Daoy (cell line): Measurements from ENCODE around the gene CDK1. TPM values are rescaled to one million over a fixed set of nuclear protein-coding genes. Genes with fewer than 3 reads are reported as not detected.

ENCODE experiments used
- DNase-seq: peaks from one replicate; pipeline ENCODE4 v3.0.0-alpha.2; 2015; ENCODE audit warnings: low read depth
- total RNA-seq: library from RNA; depleted of rRNA; stranded (reverse); fragments of >200 nt; shearing (Covaris generic); gene quantifications from 2 replicates; pipeline ENCODE4 v1.2.3, GENCODE V29; 2014; rRNA removed

CDK1 gene
- total RNA-seq, result 173 and 191 TPM in 2 replicates

DNA sequence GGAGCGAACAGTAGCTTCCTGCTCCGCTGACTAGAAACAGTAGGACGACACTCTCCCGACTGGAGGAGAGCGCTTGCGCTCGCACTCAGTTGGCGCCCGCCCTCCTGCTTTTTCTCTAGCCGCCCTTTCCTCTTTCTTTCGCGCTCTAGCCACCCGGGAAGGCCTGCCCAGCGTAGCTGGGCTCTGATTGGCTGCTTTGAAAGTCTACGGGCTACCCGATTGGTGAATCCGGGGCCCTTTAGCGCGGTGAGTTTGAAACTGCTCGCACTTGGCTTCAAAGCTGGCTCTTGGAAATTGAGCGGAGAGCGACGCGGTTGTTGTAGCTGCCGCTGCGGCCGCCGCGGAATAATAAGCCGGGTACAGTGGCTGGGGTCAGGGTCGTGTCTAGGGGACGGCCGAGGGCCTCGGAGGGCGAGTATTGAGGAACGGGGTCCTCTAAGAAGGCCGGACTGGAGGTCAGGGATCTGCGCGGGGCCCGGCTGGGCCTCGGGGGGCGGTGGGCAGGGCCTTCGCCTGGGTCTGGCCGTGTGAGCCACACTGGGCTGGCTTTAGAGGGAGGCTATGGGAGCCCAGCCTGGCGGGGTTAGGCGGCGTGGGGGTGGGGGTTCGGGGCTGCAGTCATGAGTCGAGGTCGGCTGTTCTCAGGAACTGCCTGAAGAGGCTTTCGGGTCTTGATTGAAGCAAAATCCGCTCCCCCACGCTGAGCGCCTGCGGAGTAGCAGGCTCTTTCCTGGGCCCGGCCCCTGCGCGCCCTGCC is at the start of gene CDK1:
TSS of gene CDK1 (plus strand) at position 265 of the 757 bp plus-strand sequence. CDS start 1,688 bp downstream, outside the sequence.
- DNase-seq, result peak; percentile 96

DNA sequence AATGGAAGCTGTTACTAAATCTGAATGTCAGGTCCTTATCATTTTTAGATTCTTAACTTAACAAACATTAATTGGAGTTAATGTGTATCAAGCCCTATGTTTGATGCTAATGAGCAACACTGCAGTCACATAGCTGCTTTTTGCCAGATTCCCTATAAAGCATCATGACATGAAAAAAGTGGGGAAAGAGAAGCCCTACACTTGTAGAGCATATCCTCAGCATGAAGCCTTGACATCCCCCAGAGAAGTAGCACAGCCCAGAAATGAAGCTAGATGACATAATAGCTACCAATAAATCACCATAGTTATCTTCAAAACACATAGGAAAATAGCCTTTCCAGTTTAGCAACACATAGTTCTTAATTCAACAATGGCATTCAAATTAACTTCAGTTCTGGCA is 49.2 kb upstream of the CDK1 start:
- DNase-seq, result no peak

DNA sequence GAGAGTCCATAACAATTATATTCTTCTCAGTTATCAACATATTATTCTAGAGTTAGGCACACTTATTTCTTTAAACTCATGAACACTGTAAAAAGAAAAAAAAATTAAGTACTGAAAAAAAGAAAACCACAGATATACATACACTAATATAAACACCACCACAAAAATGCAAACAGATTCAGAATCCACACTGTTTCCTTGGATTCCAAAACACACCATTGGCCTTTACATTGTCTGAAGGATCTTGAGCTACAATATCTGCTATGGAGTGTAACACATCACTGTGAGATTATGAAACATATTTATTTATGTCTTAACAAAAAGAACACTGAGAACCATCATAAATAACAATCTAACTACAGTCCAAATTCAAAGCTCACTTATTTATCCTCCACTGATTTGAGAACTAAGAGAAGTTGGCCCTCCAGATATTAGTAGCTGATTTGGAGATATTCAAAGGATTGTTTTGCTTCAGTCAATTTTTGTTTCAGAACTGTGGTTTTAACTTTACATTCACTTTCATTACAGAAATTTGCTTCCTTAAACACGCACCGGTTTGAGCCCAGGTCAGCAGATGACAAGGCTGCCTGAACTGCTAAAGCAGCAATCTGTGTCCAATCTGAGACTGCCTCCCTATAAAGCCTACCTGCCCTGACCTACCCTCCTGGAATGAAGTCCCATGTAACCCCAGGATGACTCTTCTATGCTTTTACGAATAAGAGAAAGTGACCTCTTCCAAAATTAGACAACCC is 47.0 kb upstream of the CDK1 start:
- DNase-seq, result no peak

- no peak for DNase-seq
Measured at GRCh38 chr10:60732198-60732806, 46.0 kb upstream of the CDK1 start.

- DNase-seq, result peak; percentile 38
Measured at GRCh38 chr10:60732807-60733516, 45.3 kb upstream of the CDK1 start.

- DNase-seq, result no peak
Measured at GRCh38 chr10:60733517-60733822, 44.8 kb upstream of the CDK1 start.

- DNase-seq, result no peak
Measured at GRCh38 chr10:60733826-60734225, 44.5 kb upstream of the CDK1 start.

- no peak for DNase-seq
Measured at GRCh38 chr10:60734226-60734625, 44.1 kb upstream of the CDK1 start.

DNA sequence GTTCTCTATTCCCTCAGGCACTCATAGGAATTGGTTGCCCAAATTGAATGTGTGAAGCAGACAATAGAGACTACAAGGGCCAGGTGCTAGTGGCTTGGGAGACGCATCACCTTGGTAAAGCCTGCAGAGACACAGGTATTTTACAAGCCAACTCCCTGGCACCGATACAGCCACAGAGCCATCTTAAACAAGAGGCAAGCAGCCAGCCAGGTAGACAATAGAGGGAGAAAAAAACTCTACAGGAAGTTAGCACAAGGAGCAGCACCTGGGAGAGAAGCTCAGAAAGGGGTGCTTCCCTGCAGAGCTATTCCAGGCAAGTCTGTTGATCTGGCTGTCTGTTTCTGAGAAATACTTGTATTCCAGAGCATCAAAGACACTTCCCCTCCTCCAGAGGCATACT is 43.0 kb upstream of the CDK1 start:
- no peak for DNase-seq

GRCh38 chr10:60737242-60737641 is 41.0 kb upstream of the CDK1 start:
- no peak for DNase-seq

- no peak for DNase-seq
Measured at GRCh38 chr10:60739558-60739957, 38.7 kb upstream of the CDK1 start.

DNA sequence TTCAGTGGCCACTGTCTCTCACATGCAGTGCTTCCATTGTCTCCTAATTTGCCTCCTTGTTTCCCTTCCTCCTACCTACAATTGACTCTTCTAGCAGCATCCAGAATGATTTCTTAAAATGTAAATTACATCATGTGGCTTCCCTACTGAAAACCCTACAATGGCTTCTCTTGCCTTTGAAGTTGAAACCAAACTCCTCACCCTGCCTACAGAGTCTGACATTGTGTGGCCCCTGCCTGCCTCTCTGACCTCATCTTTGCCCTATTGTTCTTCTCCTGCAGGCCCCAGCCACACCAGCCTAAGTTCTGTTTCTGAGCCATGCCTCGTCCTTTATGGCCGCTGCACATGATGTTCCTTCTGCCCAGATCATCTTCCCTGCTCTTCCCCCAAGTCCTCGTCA is 35.8 kb upstream of the CDK1 start:
- DNase-seq, result no peak

DNA sequence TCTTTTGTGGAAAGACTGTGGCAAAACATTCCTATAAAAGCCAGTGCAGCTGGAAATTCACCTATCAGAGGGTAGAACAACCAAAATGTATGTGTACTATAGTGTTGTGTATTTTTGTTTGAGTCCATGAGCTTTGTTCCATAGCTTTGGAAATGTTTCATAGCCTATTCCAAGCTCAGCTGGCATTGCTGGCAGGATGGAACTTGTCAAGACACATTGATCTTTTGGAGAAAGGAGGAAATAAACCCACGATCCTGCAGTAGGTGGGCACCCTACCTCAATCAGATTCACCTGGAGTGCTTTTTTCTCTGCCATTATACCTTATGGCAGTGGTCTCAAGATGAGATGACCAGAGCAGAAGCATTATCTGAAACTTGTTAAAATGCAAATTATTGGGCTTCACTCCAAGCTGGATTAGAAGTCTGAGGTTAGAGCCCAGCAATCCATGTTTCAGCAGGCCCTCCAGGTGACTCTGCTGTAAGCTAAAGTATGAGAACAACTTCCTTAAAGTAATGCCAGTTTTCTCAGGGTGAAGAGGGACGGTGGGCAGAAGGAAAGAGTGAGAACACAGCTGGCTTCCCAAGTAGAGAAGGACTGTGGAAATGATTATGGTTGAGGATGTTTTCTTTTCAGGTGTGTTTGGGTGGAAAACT is 30.3 kb upstream of the CDK1 start:
- no peak for DNase-seq

DNA sequence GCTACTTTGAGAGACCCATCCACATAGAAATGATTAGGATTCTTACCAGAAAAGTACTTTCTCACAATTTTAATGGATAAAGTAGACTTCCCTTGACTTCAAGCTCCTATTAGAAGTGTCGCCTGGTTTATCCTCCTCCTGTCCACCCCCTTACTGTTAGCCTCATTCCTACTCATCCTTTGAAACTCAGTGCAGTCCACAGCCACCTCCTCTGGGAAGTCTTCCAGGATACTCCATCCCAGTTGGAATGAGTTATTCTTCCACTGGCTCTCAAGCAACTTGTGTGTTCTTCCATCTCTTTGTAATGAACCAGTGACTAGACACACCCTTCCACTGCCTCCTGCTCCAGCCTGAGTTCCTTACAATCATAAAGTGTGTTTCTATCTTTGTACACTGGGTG is 25.1 kb upstream of the CDK1 start:
- no peak for DNase-seq

GRCh38 chr10:60753817-60754216 is 24.5 kb upstream of the CDK1 start:
- no peak for DNase-seq

DNA sequence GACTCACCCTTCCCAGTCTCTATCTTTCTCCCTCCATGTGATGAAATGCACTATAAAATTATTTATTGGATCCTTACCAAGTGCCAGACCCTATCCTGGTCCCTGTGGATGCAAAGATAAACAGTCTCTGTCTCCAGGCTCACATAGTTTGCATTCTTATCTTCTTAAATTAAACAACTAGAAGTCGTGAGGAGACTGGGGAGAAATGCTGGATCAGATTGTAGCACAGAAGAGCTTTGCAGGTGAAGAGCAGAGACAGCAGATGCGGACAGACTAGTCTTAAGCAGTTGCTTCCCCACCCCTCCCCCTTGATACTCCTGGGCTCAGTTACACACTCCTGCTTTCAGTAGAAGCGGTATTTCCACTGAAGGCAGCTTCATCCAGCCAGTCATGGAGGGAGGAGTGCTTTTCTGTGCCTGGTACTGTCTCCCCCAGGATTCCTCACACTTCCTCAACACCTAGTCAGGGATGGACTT is 20.8 kb upstream of the CDK1 start:
- DNase-seq, result no peak

DNA sequence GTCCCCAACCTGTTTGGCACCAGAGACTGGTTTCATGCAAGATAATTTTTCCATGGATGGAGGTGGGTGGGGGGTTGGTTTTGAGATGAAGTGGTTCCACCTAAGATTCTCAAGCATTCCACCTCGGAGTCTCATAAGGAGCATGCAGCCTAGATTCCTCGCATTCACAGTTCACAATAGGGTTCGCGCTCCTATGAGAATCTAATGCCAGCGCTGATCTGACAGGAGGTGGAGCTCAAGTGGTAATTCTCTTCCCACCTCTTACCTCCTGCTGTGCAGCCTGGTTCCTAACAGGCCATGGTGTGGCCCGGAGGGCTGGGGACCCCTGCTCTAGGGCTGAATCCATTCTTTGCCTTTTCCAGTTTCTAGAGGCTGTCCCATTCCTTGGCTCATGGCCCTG is 19.1 kb upstream of the CDK1 start:
- DNase-seq, result no peak

GRCh38 chr10:60760711-60761210 is 17.5 kb upstream of the CDK1 start:
- no peak for DNase-seq

- DNase-seq, result no peak
Measured at GRCh38 chr10:60762554-60762953, 15.7 kb upstream of the CDK1 start.

DNA sequence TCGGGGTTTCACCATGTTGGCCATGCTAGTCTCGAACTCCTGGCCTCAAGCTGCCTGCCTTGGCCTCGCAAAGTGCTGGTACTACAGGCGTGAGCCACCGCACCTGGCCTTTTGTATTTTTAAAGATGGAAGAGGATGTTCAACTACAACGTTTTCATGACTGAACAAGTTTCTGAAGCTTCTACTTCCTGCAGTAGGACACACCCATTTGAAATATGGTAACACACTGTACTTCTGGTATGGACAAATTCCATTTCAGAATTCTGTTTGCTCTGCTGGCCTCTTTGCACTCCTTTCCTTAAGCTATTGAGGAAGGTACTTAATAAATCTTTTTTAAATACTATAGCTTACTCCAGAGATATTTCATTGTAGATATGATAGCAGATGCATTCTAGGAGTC is 10.9 kb upstream of the CDK1 start:
- DNase-seq, result no peak

- DNase-seq, result no peak
Measured at GRCh38 chr10:60769406-60769805, 8.9 kb upstream of the CDK1 start.
